SJCRH30 (cell line): ENCODE data around the gene MAP3K6. TPM values are rescaled to one million over a fixed set of nuclear protein-coding genes. Genes with fewer than 3 reads are reported as not detected.
"Not testable (repeated sequence)": the region's sequence is repeated elsewhere in the genome, so short reads cannot be mapped to it uniquely, and the experiment has no call there.

ENCODE experiments used
- DNase-seq, 2 experiments: peaks; one replicate each; pipeline ENCODE4 v3.0.0-alpha.2; 2015 to 2020
- H3K27ac ChIP-seq: fragments of 250-450 bp; sonication (Bioruptor Pico); 2 replicates; pipeline ENCODE4 v1.5.1; 2020; ENCODE audit warnings: mild to moderate bottlenecking, moderate library complexity
- H3K27me3 ChIP-seq: fragments of 250-450 bp; sonication (Bioruptor Pico); 2 replicates; pipeline ENCODE4 v1.5.1; 2020; ENCODE audit warnings: mild to moderate bottlenecking, moderate library complexity
- H3K36me3 ChIP-seq: fragments of 250-450 bp; sonication (Bioruptor Pico); 2 replicates; pipeline ENCODE4 v1.5.1; 2020; ENCODE audit warnings: mild to moderate bottlenecking, moderate library complexity
- H3K4me1 ChIP-seq: fragments of 250-450 bp; sonication (Bioruptor Pico); 2 replicates; pipeline ENCODE4 v1.5.1; 2020; ENCODE audit warnings: mild to moderate bottlenecking, moderate library complexity
- H3K4me3 ChIP-seq: fragments of 250-450 bp; sonication (Bioruptor Pico); 2 replicates; pipeline ENCODE4 v1.5.1; 2020; ENCODE audit warnings: mild to moderate bottlenecking, moderate library complexity
- H3K9me3 ChIP-seq: fragments of 250-450 bp; sonication (Bioruptor Pico); replicated peaks from 2 replicates; pipeline ENCODE4 v1.5.1; 2020; ENCODE audit warnings: mild to moderate bottlenecking, moderate library complexity
- total RNA-seq: library from RNA; depleted of rRNA; stranded (reverse); fragments of >200 nt; shearing (Covaris generic); gene quantifications from 2 replicates; pipeline ENCODE4 v1.2.3, GENCODE V29; 2014

The MAP3K6 gene
- total RNA-seq, 1 experiment from 2014 or later = 10.0 TPM

DNA sequence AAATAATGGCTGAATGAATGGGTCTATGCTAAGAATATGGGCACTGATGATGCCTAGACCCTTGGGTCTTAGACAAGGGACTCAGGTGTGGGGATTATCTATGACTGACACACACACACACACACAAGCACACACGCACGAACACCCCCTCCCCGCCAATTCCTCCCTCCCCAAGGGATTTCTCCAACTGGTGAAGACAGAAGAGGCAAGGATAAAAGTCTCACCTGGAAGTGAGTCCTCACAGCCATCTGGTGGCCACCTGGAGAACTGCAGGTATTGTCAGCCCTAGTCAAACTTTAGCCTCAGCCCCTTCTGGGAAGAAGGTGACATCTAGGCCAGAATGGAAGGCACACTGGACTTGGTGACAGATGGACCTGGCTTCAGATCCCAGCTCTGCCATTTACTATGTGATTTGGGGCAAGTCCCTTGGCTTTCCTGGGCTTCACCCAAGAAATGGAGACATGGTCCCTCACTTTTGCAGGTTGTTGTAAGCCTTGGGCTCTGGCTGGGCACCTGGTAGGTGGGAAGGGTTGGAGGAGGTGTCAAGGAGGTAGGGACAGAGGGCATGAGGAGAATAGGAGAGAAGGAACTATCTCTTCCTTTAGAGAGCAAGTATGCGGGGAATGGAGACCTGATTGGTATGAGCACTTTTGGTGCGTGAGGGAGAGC, 21.7 kb upstream of the MAP3K6 start:
- Histone ChIP-seq H3K9me3 (no peaks in the 10 kb centered on the region), H3K27me3 (no peaks in the 10 kb centered on the region), H3K27ac (no peak overlapping the region), H3K36me3 (no peaks in the 10 kb centered on the region), H3K4me3 (no peak overlapping the region), H3K4me1 (no peaks in the 10 kb centered on the region)
- peak; percentile 62 to 83 for DNase-seq

DNA sequence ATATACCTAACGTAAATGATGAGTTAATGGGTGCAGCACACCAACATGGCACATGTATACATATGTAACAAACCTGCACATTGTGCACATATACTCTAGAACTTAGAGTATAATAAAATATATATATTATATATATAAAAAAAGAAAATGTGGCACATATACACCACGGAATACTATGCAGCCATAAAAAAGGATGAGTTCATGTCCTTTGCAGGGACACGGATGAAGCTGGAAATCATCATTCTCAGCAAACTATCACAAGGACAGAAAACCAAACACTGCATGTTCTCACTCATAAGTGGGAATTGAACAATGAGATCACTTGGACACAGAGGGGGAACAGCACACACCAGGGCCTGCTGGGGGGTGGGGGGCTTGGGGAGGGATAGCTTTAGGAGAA, 18.0 kb upstream of the MAP3K6 start:
- DNase-seq, H3K4me3 ChIP-seq, H3K4me1 ChIP-seq, H3K9me3 ChIP-seq, H3K27ac ChIP-seq, H3K36me3 ChIP-seq: not testable (repeated sequence)
- H3K27me3 ChIP-seq = peaks cover 13% of the 10 kb centered on the region

DNA sequence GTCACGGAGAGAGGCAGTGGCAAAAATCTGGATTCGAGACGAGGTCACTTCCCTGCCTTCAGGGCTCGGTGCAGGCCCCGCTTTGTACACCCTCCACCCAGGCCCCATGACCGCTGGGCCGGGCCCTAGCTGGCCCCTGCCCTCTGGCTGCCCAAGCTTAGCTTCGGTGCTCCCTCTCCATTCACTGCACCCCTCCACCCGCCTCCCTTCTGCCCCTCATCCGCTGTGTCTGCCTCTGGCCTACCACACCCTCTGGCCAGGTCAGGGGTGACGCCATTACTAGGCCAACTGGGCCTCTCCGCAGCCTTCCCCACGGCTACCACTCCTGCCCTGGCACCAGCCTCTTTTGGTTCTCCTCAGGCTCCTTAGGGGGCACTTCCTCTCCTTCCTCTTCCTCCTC, 16.9 kb upstream of the MAP3K6 start:
- H3K9me3 ChIP-seq = no peaks in the 10 kb centered on the region
- no peak for DNase-seq
- peaks cover 22% of the 10 kb centered on the region for H3K27me3 ChIP-seq
- H3K36me3 ChIP-seq = no peaks in the 10 kb centered on the region
- no peak overlapping the region for H3K4me3 ChIP-seq
- no peaks in the 10 kb centered on the region for H3K4me1 ChIP-seq
- H3K27ac ChIP-seq = no peak overlapping the region

DNA sequence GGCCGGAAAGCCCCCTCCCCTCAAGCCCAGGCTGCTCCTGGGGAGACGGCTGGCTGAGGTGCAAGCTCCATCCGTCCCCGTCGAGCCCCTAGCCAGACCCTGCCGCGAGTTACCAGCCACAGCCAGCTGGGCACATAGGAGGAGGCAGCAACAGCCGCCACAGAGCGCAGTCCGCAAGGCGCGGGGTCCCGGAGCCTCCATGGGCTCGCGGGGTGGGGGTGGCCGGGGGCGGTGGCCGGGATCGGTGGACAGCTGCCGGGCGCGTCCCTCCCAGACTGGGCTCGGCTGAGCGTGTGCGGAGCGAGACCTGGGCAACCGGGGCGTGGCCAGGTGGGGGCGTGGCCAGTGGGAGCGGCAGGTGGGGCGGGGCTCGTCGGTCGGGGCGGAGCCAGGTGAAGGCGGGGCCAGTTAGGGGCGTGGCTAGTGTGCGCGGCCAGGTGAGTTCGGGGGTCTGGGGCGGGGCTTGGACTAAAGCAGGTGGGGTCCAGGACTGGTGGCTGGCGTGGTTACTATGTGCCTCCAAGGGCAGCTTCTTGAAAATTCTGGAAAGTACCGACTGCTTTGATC, 16.4 kb upstream of the MAP3K6 start, which contains the start of gene CD164L2:
Gene CD164L2 (minus strand): TSS at position 295 of the 567 bp plus-strand sequence. CDS start 94 bp downstream, at position 201.
- Histone ChIP-seq H3K27ac (no peak within 1 kb of the TSS), H3K4me1 (no peaks in the 10 kb centered on the region), H3K4me3 (no peak within 1 kb of the TSS), H3K36me3 (no peaks in the 10 kb centered on the region), H3K27me3 (peaks cover 22% of the 10 kb centered on the region), H3K9me3 (no peaks in the 10 kb centered on the region)
- DNase-seq = no peak

DNA sequence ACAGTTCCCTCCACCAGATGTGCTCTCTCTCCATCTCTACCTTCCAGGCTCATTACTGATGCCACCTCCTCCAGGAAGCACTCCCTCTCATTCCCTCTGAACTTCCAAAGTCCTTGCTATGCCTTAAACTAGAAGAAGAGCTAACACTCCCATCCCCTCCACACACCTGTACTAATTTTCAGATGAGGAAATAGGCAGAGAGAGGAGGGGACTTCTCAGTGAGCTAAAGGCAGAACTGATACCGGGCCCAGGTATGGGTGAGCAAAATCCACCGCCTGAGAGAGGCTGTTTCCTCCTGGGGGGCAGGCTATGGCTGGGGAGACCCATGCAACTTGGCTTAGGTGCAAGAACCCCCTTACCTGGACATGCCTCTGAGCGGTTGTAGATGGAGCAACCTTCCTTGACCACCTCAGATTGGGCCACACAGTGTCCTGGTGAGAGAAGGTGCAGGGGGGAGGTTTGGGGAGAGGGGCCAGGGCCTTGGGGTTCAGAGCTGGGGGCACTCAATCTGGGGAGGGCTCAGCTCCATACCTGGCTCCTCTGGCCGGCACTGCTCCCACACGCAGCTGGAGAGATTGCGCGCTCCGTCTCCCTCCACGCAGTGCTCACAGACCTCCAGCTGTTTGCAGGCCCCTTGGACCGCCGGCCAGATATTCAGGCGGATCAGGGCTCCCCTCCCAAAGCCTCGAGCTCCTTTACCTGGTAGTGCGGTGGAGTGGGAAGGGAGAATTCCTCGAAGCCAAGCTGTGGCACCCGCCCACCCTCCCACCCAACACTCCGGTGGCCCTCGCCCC, 15.4 kb upstream of the MAP3K6 start:
- Histone ChIP-seq H3K9me3 (no peaks in the 10 kb centered on the region), H3K4me3 (no peak overlapping the region), H3K36me3 (no peaks in the 10 kb centered on the region), H3K27ac (no peak overlapping the region), H3K4me1 (no peaks in the 10 kb centered on the region), H3K27me3 (peaks cover 22% of the 10 kb centered on the region)
- DNase-seq = no peak

DNA sequence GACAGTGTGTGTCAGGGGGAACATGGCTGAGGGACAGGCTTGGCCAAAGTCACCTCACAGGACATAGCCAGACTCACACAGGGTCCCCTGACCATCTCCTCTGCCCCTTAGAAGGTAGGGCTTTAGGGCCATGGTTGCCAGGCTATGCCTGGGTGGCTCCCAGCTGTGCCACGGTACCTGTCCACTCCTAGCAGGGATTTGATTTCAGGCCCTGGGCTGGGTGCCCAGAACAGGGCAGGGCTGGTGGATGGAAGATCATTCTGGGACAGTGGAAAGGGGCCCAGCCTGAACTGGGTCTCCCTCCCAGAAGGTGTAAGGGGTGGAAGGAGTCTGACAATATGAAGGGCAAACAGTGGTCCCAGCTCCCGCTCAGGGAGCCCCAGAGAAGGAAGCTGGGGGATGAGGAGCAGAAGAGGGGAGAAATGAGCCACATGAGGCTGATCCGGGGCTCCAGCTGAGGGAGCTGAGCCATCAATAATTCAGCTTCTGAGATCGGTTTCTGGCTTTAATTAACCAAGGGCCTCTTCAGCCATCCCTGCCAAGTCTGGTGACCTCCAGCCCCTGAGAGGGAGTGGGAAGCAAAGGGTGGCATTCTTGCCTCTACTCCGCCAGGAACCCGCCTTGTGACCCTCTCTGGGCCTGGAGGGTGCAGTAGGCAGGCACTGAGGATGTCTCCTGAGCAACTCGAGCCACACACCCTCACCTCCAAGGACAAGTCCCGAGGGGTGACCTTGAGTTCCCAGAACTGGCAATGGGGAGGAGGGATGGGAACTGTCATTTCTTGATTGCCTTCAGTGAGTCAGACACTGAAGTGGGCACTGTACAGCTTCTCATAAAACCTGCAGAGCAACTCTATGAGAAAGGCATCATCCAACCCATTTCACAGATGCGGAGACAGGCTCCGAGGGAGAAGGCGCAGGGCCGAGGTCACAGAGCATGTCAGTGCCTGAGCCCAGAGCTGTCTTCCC, 14.3 kb upstream of the MAP3K6 start:
- Histone ChIP-seq H3K4me1 (no peaks in the 10 kb centered on the region), H3K27ac (no peak overlapping the region), H3K4me3 (no peak overlapping the region), H3K9me3 (no peaks in the 10 kb centered on the region), H3K36me3 (no peaks in the 10 kb centered on the region), H3K27me3 (peaks cover 26% of the 10 kb centered on the region)
- DNase-seq = no peak

DNA sequence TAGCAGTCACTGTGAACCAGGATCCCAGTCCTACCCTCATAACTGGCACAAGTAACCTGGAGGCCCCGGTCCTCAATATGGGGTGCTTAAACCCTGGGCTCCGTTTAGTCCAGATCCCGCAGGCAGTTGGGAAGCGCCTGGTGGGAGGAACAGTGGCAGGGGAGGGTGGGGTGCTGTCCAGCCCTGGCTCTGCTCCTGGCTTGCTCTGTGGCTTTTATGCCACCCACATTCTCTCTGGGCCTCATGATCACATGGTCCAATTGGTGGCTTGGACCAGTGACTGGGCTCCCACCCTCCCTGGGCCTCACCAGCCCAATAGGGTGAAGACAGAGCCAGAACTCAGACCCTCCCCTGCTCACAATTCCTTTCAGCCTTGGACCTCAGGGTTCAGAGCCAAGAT, 13.5 kb upstream of the MAP3K6 start:
- Histone ChIP-seq H3K27me3 (peaks cover 31% of the 10 kb centered on the region), H3K4me1 (no peaks in the 10 kb centered on the region), H3K9me3 (no peaks in the 10 kb centered on the region), H3K27ac (no peak overlapping the region), H3K36me3 (no peaks in the 10 kb centered on the region), H3K4me3 (no peak overlapping the region)
- no peak for DNase-seq

DNA sequence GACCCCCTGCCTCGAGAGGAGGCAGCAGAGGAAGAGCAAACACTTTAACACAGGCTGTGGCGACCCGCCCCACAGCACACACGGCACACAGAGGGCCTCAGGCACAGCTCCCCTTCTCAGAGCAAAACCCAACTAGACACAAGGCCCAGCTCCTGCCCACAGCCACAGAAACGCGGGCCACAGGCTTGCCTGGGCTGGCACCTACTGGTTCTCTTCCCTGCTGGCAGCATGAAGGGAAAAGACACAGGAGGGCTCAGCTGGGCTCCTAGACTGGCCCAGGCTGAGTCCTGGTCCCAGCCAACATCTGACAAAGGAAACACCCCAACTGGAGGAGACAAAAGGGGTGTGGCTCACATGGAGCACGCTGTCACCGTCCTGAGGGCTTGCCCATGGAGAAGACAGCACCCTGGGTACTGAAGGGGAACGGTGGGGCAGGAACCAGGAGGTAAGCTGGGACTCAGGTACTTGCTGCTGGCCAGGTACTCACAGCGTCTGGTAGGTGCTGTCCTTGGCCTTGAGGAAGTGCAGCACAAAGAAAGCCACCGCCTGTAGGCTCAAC, 12.9 kb upstream of the MAP3K6 start:
- no peak overlapping the region for H3K4me3 ChIP-seq
- H3K27ac ChIP-seq = no peak overlapping the region
- no peaks in the 10 kb centered on the region for H3K36me3 ChIP-seq
- no peaks in the 10 kb centered on the region for H3K4me1 ChIP-seq
- DNase-seq = no peak
- H3K27me3 ChIP-seq = peaks cover 31% of the 10 kb centered on the region
- H3K9me3 ChIP-seq = no peaks in the 10 kb centered on the region

DNA sequence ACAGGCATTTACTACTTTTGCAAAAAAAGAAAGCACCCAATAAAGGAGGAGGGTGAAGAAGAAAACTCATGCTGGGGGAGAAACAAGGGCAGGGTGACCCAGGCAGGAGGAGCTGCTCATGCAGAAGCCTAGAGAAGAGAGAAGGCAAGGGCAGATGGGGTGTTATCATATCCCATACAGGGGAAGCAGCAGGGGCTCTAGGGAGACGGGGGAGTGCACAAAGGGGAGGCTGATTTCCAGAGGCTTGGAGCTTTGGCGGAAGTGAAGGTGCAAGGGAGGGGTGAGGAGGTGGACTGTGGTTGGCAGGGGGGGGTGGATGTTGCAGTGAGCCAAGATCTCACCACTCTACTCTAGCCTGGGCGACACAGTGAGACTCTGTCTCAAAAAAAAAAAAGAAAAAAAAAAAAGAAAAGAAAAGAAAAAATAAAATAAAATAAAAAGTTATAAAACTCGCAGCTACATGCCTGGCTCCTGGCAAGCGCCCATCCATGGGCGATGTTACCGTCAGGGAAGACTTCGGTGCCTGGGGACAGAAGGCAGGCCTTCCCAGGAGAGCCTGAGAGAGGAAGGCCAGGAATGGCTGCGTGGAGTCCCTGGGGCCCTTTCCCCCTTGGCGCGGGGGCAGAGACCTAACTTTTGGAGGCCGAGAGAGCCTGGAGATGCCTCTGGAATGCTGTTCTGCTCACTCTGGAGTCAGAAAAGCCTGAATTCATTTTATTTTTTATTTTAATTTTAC, 11.2 kb upstream of the MAP3K6 start:
- H3K4me1 ChIP-seq = no peaks in the 10 kb centered on the region
- no peak overlapping the region for H3K27ac ChIP-seq
- no peaks in the 10 kb centered on the region for H3K36me3 ChIP-seq
- no peak overlapping the region for H3K4me3 ChIP-seq
- no peak for DNase-seq
- H3K27me3 ChIP-seq = peaks cover 31% of the 10 kb centered on the region
- no peaks in the 10 kb centered on the region for H3K9me3 ChIP-seq

DNA sequence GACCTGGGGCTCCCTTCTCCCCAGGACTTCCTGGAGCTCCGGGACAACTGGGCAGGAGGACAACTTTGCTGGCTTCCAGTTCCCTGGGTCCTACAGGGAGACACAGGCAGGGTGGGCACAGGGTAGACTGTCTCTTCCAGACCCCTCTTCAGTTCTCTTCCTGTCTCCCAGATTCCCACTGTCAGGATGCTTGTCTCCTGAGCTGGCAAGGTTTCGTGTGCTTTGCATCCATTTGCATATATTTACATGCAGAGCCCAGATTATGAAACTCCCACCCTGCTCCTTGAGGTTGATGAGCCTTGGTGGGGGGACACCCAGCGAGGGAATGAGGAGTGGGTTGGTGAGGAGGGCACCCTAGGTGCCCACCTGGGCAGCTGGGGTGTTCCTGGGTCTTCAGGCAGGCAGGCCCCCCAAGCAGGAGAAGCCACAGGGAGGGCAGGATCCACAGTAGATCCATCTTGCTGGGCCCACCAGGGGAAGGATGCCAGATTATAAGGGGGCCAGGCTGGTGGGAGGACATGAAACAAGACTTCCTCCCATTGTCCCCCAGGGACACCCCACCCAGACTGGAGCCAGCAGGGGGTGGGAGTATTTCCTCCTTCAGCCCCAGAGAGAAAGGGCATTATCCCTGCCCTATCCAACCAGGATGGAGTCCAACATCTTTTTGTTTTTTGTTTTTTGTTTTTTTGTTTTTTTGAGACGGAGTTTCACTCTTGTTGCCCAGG, 7.8 kb upstream of the MAP3K6 start, which contains the start of gene FCN3:
Gene FCN3 (minus strand): TSS at position 463 of the 725 bp plus-strand sequence. CDS start 6 bp downstream, at position 457.
- Histone ChIP-seq H3K4me1 (no peaks in the 10 kb centered on the region), H3K27ac (no peak within 1 kb of the TSS), H3K4me3 (no peak within 1 kb of the TSS), H3K9me3 (no peaks in the 10 kb centered on the region), H3K36me3 (no peaks in the 10 kb centered on the region), H3K27me3 (peaks cover 15% of the 10 kb centered on the region; the same call in 1 of the 2 replicates)
- DNase-seq = no peak

DNA sequence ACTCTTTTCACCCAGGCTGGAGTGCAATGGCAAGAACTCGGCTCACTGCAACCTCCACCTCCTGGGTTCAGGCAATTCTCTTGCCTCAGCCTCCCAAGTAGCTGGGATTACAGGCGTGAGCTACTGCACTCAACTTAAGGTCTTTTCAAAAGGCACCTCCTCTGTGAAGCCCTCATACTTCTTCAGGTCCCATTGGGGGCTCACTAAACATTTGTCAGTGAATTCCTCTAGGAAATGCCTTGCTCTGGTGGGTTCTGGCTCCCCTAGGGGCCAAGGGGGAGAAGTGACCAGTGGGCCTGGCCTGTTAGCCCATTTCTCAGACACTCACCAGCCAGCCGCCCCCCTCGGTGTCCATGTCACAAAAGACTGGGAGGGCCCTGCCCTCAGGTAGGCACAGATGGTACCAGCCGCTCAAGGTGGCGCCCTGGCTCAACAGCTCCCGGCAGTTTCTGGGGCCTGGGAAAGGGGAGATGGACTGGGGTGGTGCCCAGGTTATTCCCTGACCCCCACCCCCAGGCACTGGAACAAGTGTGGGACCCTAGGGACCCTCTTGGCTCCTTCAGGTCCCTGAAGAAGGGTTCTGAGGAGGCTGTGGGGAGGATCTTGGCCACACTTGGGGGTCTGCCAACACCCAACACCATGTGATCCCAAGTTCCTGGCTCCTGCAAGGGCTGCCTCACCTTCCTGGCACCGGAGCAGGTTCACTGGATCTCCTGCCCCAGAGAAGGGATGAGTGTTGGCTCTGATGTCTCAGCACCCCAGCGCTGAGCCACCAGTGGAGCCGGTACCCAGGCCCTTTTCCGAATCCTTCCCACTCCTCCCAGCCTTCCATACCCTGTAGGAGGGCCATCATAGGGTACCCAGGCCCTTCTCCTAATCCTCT, 6.3 kb upstream of the MAP3K6 start:
- Histone ChIP-seq H3K27me3 (peaks cover 9% of the 10 kb centered on the region; the same call in 1 of the 2 replicates), H3K4me3 (no peak overlapping the region), H3K4me1 (no peaks in the 10 kb centered on the region), H3K36me3 (no peaks in the 10 kb centered on the region), H3K27ac (no peak overlapping the region), H3K9me3 (no peaks in the 10 kb centered on the region)
- peak in 1 of 2 experiments; percentile 32 for DNase-seq

DNA sequence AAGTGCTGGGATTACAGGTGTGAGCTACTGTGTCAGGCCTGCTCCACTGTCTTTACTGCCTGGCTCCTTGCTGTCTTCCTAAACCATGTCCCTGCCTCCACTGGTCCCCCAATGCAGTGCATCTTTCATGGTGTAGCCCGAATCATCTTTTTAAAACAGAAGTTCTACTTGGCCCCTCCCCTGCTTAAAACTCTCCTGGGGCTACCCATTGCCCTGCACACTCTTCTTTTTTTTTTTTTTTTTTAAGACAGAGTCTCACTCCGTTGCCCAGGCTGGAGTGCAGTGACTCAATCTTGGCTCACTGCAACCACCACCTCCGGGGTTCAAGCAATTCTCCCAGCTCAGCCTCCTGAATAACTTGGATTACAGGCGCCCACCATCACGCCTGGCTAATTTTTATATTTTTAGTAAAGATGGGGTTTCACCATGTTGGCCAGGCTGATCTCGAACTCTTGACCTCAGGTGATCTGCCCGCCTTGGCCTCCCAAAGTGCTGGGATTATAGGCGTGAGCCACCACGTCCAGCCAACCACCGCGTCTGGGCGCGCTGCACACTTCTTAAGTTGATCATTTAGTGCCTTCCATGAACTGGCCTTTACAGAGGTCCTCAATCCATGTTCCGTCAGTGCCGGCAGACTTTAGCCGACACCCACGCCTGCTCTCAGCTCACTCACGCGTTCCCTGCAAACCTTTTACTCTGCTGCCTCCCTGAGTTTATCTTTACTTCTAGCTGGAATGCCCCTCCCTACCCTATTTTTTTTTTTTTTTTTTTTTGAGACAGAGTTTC, 5.5 kb upstream of the MAP3K6 start:
- 0 out of 2 replicates have a peak, but pooled peaks cover 2% of the 10 kb centered on the region for H3K4me1 ChIP-seq
- H3K4me3 ChIP-seq = no peak overlapping the region
- no peaks in the 10 kb centered on the region for H3K9me3 ChIP-seq
- no peaks in the 10 kb centered on the region for H3K36me3 ChIP-seq
- H3K27me3 ChIP-seq = peaks cover 9% of the 10 kb centered on the region; the same call in 1 of the 2 replicates
- no peak for DNase-seq
- no peak overlapping the region for H3K27ac ChIP-seq
